Measurements from ENCODE around the gene RTKN2. TPM values are rescaled to one million over a fixed set of nuclear protein-coding genes. Genes with fewer than 3 reads are reported as not detected.

RTKN2 gene, protein sequence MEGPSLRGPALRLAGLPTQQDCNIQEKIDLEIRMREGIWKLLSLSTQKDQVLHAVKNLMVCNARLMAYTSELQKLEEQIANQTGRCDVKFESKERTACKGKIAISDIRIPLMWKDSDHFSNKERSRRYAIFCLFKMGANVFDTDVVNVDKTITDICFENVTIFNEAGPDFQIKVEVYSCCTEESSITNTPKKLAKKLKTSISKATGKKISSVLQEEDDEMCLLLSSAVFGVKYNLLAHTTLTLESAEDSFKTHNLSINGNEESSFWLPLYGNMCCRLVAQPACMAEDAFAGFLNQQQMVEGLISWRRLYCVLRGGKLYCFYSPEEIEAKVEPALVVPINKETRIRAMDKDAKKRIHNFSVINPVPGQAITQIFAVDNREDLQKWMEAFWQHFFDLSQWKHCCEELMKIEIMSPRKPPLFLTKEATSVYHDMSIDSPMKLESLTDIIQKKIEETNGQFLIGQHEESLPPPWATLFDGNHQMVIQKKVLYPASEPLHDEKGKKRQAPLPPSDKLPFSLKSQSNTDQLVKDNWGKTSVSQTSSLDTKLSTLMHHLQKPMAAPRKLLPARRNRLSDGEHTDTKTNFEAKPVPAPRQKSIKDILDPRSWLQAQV
- total RNA-seq: 0.22 and 0.53 TPM in 2 replicates
- 0.21 TPM for total RNA-seq (2013)
- polyA plus RNA-seq: 0.07 and 0.48 TPM in 2 replicates
- polyA minus RNA-seq: 0.43 TPM in 1 of 2 replicates, not detected in the other

GRCh38 chr10:62268399-62269114 lies at the start of gene RTKN2:
RTKN2 (minus strand) TSS chr10:62268844; CDS start chr10:62268610, 234 bp downstream.
- peaks cover 11% of the 10 kb centered on the region for H3K4me1 Mint-ChIP-seq
- peak within 1 kb of the TSS; percentile 70 for H3K9ac ChIP-seq (ENCODE audit: low read length)
- peak within 1 kb of the TSS; percentile 87 for H2AFZ ChIP-seq (ENCODE audit: insufficient read depth, low read depth, low read length, poor library complexity, severe bottlenecking)
- DNase-seq (peak; percentile 81), ATAC-seq (ENCODE audit: low read depth) (peak; percentile 90)
- no peaks in the 10 kb centered on the region for H3K9me3 Mint-ChIP-seq (ENCODE audit: insufficient read depth)
- TF ChIP-seq, protein P1, sequence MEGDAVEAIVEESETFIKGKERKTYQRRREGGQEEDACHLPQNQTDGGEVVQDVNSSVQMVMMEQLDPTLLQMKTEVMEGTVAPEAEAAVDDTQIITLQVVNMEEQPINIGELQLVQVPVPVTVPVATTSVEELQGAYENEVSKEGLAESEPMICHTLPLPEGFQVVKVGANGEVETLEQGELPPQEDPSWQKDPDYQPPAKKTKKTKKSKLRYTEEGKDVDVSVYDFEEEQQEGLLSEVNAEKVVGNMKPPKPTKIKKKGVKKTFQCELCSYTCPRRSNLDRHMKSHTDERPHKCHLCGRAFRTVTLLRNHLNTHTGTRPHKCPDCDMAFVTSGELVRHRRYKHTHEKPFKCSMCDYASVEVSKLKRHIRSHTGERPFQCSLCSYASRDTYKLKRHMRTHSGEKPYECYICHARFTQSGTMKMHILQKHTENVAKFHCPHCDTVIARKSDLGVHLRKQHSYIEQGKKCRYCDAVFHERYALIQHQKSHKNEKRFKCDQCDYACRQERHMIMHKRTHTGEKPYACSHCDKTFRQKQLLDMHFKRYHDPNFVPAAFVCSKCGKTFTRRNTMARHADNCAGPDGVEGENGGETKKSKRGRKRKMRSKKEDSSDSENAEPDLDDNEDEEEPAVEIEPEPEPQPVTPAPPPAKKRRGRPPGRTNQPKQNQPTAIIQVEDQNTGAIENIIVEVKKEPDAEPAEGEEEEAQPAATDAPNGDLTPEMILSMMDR (IDR thresholded peaks at IDR 0.05): no peak
- no peak for TF ChIP-seq EZH2 (IDR thresholded peaks at IDR 0.05; ENCODE audit: borderline replicate concordance, insufficient read depth, low read depth, low read length, poor library complexity, severe bottlenecking)
- peak within 1 kb of the TSS; percentile 51 to 73 (median 68) for H3K4me3 ChIP-seq (ENCODE audit: control extremely low read depth in 1 of 5, extremely low read depth in 1 of 5, insufficient read depth in 1 of 5, low read depth in 2 of 5, low read length in 4 of 5)
- ChIA-PET CTCF (interaction anchor here (1.0 to 2.5 kb wide), 5 partner anchors 9 to 372 kb away, joined by 3 to 7 read pairs (median 3); no protein-coding TSS in a partner anchor), POLR2A (no interaction called here)
- H3K27ac ChIP-seq (ENCODE audit: low read length in 2 of 2): peak within 1 kb of the TSS in 1 of 2 donors; percentile 25
- H3K4me3 Mint-ChIP-seq: peak within 1 kb of the TSS; percentile 92
- WGBS (ENCODE audit: insufficient coverage): under 1% methylated on average over 63 of the region's 63 CpGs
- peak within 1 kb of the TSS; percentile 93 for H3K4me2 ChIP-seq (replicated peaks; ENCODE audit: low read depth, low read length, poor library complexity, severe bottlenecking)
- peaks cover 0 to 17% (median 9%) of the 10 kb centered on the region in 4 experiments for H3K27me3 ChIP-seq (replicated peaks in 1 of 4; ENCODE audit: control extremely low read depth in 1 of 4, control insufficient read depth in 3 of 4, insufficient read depth in 4 of 4, low read length in 3 of 4)
- H3K27me3 Mint-ChIP-seq: peaks cover 14% of the 10 kb centered on the region
- H3K4me1 ChIP-seq (ENCODE audit: control insufficient read depth in 2 of 2, insufficient read depth in 2 of 2, low read length in 2 of 2): peaks cover 14 to 15% of the 10 kb centered on the region in 2 donors
- no peak within 1 kb of the TSS for H3K27ac Mint-ChIP-seq
- intact Hi-C loops (cut with micrococcal nuclease): loop anchor here (2.0 to 10.0 kb wide), 4 partner anchors 24 to 549 kb away; partner anchors contain the start of genes EGR2 and ZNF365
- H3K9me3 ChIP-seq (ENCODE audit: control extremely low read depth in 1 of 3, control insufficient read depth in 2 of 3, insufficient read depth in 1 of 3, low read length in 2 of 3): no peaks in the 10 kb centered on the region
- H3K36me3 ChIP-seq (replicated peaks in 1 of 2; ENCODE audit: control extremely low read depth in 1 of 2, control insufficient read depth in 1 of 2, extremely low read depth in 1 of 2, insufficient read depth in 2 of 2, low read length in 1 of 2): no peaks in the 10 kb centered on the region
- no peaks in the 10 kb centered on the region for H4K20me1 ChIP-seq (ENCODE audit: control insufficient read depth, insufficient read depth, low read length, poor library complexity, severe bottlenecking)
- no peaks in the 10 kb centered on the region for H3K79me2 ChIP-seq (ENCODE audit: control insufficient read depth, insufficient read depth, low read length)
